HG03095 (cell line): ENCODE measurements around the gene EPHA6.

ENCODE experiments used
- ATAC-seq: cut with Tn5 transposase; IDR thresholded peaks from one replicate; pipeline ENCODE4 v1.9.1; 2021; ENCODE audit warnings: moderate library complexity; ENCODE audit not compliant: unreplicated experiment

The EPHA6 gene

DNA sequence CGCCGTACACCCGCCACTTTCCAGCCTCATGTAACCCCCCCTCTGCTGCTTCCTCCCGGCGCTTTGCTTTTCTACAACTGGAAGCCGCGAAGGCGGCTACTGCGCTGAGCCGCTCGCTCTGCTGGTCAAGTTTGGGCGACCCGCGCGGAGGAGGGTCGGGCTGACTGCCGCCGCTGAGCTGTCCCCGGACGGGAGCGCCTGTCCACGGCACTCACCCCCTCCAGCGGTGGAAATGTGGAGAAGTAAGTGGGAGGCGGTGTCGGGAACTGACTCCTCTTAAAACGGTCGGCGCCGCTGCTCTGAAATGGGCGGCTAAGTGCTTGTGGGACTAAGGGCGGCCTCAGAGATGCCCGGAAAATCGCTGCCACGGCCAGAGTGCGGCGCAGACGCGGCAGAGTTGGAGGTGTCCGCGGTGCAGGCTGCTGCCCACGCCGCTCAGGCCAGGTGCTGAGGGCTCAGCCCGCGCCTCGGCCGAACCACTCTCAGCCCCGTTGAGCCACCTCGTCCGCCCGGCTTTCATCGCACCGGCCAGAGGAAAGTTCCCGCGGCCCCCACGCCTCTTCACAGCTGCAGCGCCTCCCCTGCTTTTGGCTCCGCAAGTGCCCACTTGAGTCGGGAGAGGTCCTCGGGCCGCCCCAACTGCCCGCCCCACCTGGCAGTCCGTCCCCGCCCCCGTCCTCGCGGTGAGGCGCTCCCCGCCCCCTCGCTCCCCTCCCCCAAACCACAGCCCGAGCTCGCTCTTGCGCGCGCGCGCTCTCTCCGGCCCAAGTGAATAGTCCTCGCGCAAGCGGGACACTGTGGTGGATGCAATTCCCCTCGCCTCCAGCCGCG is at the start of gene EPHA6:
Gene EPHA6 (plus strand): TSS at position 775 of the 831 bp plus-strand sequence.
- ATAC-seq = peak; percentile 20

DNA sequence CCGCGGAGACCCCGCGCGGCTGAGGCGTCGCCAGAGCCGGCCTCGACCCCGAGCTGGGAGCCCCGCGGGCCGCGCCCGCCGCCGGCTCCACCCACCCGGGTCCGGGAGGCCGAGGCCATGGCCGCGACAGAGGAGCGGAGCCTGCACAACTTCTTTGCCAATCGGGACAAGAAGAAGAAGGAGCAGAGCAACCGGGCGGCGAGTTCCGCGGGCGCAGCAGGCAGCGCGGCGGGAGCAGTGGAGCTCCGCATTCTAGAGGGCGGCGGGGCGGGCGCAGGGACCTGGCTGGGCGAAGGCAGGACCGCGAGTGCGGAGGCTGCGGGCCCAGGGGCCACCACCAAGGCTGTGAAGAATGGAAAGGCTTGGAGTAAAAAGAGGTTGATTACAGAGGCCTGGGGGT is 37.6 kb upstream of the EPHA6 start:
- no peak for ATAC-seq

DNA sequence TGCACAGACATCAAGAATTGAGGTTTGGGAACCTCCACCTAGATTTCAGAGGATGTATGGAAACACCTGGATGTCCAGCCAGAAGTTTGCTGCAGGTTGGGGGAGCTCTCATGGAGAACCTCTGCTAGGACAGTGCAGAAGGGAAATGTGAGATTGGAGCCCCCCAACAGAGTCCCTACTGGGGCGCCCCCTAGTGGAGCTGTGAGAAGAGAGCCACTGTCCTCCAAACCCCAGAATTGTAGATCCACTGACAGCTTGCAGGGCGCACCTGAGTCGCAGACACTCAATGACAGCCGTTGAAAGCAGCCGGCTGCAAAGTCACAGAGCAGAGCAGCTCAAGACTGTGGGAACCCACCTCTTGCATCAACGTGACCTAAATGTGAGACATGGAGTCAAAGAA is 34.6 kb upstream of the EPHA6 start:
- no peak for ATAC-seq

GRCh38 chr3:96796101-96796500 is 18.3 kb upstream of the EPHA6 start:
- no peak for ATAC-seq

DNA sequence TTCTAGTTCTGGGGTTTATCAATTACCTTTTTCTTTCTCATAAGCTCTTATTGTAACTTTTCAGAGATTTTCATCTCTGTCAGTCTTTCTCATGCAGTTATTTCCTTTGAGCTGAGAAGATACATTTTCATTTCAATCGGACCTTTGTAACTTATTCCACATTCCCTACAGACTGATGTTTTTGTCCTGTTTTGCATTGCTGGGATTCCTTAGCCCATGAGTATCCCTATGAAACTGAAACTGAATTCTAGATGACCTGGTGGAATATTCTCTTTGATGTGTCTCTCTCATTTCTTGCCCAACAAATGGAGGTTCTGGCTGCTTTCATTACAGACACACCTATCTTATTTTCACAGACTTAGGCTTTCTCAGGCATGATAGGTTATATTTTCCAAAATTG is 10.5 kb upstream of the EPHA6 start:
- ATAC-seq = no peak

GRCh38 chr3:96806341-96806740 is 8.1 kb upstream of the EPHA6 start:
- ATAC-seq = no peak

GRCh38 chr3:96813134-96813819 is 1.1 kb upstream of the EPHA6 start:
- ATAC-seq = peak; percentile 99

DNA sequence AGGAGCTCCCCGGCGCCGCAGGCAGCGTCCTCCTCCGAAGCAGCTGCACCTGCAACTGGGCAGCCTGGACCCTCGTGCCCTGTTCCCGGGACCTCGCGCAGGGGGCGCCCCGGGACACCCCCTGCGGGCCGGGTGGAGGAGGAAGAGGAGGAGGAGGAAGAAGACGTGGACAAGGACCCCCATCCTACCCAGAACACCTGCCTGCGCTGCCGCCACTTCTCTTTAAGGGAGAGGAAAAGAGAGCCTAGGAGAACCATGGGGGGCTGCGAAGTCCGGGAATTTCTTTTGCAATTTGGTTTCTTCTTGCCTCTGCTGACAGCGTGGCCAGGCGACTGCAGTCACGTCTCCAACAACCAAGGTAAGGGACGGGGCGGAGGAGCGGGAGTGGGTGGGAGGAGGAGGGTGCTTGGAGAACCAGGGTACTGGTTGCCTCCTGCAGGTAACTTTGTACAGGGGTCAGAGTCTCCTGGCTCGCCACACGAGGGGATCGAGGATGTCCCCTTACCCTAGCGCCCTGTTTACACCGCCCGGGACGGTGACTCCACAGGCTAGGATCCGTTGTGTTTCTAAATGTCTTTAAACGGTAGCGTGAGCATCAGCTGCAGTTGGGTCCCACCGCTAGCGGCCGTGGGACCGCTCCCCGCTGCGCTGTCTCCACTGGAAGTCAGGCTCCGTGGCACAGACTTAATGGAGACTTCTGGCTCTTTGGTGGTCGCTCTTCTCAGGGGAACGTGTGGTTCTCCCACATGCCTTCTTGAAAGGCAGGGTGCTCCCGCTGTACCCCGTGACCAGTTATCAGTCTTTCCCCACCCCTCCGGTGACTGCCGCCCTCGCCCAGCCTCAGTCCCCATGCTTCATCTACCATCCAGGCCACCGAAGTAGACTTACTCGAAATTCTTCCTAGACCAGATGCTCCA is 515 bp downstream of the EPHA6 start:
- no peak for ATAC-seq

- ATAC-seq = no peak
Observed at GRCh38 chr3:96831175-96831574, 16.8 kb downstream of the EPHA6 start.

- no peak for ATAC-seq
Observed at GRCh38 chr3:96833301-96833700, 18.9 kb downstream of the EPHA6 start.

GRCh38 chr3:96836153-96836915 is 21.9 kb downstream of the EPHA6 start:
- ATAC-seq = no peak

GRCh38 chr3:96843505-96844203 is 29.3 kb downstream of the EPHA6 start:
- ATAC-seq = no peak

GRCh38 chr3:96844204-96844514 is 29.8 kb downstream of the EPHA6 start:
- no peak for ATAC-seq

GRCh38 chr3:96852849-96853248 is 38.5 kb downstream of the EPHA6 start:
- no peak for ATAC-seq

- ATAC-seq = no peak
Observed at GRCh38 chr3:96860882-96861281, 46.5 kb downstream of the EPHA6 start.

DNA sequence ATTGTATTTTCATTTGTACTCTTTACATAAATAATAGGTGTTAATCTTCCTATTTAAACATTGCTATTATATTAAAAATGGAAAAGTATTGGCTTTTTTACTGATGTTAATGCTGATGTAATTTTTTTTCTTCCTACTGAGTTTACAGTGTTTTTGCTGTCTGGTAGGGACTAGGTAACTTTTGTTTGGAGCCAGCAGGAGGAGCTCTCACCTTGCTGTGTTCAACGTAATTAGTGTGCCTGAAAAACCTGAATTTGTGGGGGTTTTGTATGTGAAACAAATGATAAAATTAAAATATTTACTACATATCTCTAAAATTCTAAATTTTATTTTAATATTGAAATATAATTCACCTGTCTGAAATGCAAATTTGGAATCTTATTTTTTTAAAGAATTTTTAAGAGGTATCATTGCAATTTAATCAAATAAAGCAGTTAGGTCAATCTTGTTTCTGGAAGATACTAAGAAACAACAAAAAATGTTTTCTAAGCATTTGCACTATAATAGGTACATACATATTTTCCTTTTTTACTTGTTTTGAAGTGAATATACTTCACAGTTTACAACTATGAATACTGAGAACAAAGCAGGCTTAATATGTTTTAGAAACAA is 48.8 kb downstream of the EPHA6 start:
- no peak for ATAC-seq

- ATAC-seq = no peak
Observed at GRCh38 chr3:96865605-96866004, 51.2 kb downstream of the EPHA6 start.

- ATAC-seq = no peak
Observed at GRCh38 chr3:96869316-96869715, 54.9 kb downstream of the EPHA6 start.

DNA sequence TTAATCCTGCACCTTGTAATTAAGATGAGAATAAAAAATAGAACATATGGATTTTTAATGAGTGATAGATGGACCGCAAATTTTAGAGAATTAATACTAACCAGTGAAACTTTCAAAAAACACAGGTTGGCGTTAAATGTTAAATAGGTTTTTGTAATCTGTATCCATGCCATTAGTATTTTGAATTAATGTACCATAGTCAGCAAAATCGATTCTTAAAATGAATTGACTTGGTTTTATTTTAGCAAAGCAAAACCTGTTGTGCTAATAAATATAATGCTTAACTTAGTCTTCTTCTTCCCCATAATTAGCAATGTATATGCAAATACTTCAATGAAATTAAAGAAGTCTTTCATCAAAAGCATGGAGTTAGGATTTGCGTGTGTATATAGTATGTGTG is 63.1 kb downstream of the EPHA6 start:
- no peak for ATAC-seq

DNA sequence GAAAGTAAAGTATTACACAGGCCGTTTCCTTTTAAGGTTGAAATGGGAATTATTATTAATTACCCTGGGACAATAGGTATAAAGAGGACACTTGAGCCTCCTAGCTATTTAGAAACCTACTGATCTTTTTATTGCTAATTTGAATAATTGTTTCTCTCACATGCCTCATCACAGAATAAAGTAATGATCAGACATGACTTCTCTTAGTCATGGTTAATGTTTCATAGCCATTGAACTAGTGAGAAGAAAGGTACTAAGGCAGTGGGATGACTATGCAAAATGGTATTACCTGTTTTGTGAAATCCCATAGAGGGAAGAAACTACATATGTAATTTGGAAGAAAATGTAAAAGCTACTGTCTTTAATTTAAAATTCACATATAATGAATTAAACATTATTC is 85.6 kb downstream of the EPHA6 start:
- ATAC-seq = no peak
